Keratinocyte (primary cell): Measurements from ENCODE around the gene COPA.

Source experiments
- CTCF ChIP-seq, 3 experiments: IDR thresholded peaks in 1 of 3; conservative IDR thresholded peaks in 1 of 3; optimal IDR thresholded peaks in 1 of 3; 2 replicates in 2 of 3; 3 replicates in 1 of 3; pipeline versions ENCODE3 to v1.5.1; 2011; ENCODE audit warnings: low read length in 3 of 3, mild to moderate bottlenecking in 3 of 3, moderate library complexity in 2 of 3, control low read depth in 1 of 3, inconsistent platforms in 1 of 3; ENCODE audit not compliant: insufficient read depth in 2 of 3; ENCODE audit errors: extremely low read depth in 1 of 3
- EZH2 ChIP-seq: IDR thresholded peaks from one replicate; pipeline ENCODE4 v1.6.1; 2012; ENCODE audit warnings: inconsistent platforms, mild to moderate bottlenecking, low read length, moderate library complexity

GRCh38 chr1:160375788-160376524 is 32.9 kb upstream of the COPA start:
- TF ChIP-seq CTCF (optimal IDR thresholded peaks at IDR 0.05 in 1 of 3, IDR thresholded peaks at IDR 0.05 in 1 of 3, conservative IDR thresholded peaks at IDR 0.05 in 1 of 3; ENCODE audit: extremely low read depth in 1 of 3, insufficient read depth in 2 of 3, low read length in 3 of 3) = no peak
- no peak for TF ChIP-seq EZH2
